ENCODE data around the gene TRIM2.

DNA sequence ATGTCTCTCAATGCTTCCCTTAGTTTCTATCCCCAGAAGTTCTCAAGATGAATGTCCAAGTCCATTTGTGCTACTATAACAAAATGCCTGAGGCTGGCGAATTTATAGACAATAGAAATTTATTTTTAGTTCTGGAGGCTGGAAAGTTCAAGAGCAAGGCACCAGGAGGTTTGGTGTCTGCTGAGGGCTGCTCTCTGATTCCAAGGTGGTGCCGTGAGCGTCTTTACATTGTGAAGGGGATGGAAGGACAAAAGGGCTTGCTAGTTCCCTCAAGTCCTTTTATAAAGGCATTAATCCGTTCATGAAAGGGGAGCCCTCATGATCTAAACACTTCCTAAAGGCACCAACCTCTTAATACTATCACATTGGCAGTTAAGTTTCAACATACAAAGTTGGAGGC lies 12.3 kb downstream of the TRIM2 start:
- TF ChIP-seq, protein P1, sequence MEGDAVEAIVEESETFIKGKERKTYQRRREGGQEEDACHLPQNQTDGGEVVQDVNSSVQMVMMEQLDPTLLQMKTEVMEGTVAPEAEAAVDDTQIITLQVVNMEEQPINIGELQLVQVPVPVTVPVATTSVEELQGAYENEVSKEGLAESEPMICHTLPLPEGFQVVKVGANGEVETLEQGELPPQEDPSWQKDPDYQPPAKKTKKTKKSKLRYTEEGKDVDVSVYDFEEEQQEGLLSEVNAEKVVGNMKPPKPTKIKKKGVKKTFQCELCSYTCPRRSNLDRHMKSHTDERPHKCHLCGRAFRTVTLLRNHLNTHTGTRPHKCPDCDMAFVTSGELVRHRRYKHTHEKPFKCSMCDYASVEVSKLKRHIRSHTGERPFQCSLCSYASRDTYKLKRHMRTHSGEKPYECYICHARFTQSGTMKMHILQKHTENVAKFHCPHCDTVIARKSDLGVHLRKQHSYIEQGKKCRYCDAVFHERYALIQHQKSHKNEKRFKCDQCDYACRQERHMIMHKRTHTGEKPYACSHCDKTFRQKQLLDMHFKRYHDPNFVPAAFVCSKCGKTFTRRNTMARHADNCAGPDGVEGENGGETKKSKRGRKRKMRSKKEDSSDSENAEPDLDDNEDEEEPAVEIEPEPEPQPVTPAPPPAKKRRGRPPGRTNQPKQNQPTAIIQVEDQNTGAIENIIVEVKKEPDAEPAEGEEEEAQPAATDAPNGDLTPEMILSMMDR (IDR thresholded peaks at IDR 0.05 in 2 of 3, conservative IDR thresholded peaks at IDR 0.05 in 1 of 3; ENCODE audit: borderline replicate concordance in 1 of 3, insufficient read depth in 1 of 3, low read depth in 2 of 3, low read length in 2 of 3) = no peak
- TF ChIP-seq, protein P2, sequence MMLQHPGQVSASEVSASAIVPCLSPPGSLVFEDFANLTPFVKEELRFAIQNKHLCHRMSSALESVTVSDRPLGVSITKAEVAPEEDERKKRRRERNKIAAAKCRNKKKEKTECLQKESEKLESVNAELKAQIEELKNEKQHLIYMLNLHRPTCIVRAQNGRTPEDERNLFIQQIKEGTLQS (IDR thresholded peaks at IDR 0.05) = no peak
- TF ChIP-seq SRF (IDR thresholded peaks at IDR 0.05; ENCODE audit: low read depth) (no peak), POLR2A (IDR thresholded peaks at IDR 0.05; ENCODE audit: borderline replicate concordance, extremely low read depth, insufficient read depth, insufficient read length) (no peak), TCF7L2 (IDR thresholded peaks at IDR 0.05; ENCODE audit: borderline replicate concordance, extremely low read depth, insufficient read depth, insufficient read length) (no peak), RAD21 (IDR thresholded peaks at IDR 0.05; ENCODE audit: low read depth) (no peak), SP1 (IDR thresholded peaks at IDR 0.05; ENCODE audit: low read depth) (no peak), EZH2 (IDR thresholded peaks at IDR 0.05) (no peak)
- TF ChIP-seq, protein P3, sequence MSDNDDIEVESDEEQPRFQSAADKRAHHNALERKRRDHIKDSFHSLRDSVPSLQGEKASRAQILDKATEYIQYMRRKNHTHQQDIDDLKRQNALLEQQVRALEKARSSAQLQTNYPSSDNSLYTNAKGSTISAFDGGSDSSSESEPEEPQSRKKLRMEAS (IDR thresholded peaks at IDR 0.05) = no peak

Measured in HCT116 (cell line).